ENCODE measurements around the gene USH2A.

DNA sequence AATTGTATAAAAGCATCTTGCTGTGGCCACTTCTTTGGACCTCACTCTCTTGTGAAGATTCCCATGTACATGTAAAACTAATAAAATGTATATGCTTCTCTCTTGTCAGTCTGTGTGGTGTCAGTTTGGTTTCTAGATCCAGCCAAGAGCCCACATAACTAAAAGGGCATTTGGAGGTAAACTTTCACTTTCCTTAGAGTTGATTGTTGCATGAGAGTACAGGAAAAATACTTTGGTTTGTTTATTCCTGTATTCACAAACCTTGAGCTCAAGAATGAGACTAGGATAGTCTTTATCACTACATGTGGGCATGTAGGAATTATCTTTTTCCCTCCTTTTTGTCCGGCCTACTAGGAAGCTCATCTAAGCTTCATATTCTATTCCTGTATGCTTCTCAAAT is 805.3 kb downstream of the USH2A start:
- TF ChIP-seq, protein P1, sequence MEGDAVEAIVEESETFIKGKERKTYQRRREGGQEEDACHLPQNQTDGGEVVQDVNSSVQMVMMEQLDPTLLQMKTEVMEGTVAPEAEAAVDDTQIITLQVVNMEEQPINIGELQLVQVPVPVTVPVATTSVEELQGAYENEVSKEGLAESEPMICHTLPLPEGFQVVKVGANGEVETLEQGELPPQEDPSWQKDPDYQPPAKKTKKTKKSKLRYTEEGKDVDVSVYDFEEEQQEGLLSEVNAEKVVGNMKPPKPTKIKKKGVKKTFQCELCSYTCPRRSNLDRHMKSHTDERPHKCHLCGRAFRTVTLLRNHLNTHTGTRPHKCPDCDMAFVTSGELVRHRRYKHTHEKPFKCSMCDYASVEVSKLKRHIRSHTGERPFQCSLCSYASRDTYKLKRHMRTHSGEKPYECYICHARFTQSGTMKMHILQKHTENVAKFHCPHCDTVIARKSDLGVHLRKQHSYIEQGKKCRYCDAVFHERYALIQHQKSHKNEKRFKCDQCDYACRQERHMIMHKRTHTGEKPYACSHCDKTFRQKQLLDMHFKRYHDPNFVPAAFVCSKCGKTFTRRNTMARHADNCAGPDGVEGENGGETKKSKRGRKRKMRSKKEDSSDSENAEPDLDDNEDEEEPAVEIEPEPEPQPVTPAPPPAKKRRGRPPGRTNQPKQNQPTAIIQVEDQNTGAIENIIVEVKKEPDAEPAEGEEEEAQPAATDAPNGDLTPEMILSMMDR (IDR thresholded peaks at IDR 0.05; ENCODE audit: insufficient read depth, low read length, poor library complexity, severe bottlenecking), result no peak
- no peak for TF ChIP-seq EZH2phosphoT487 (conservative IDR thresholded peaks at IDR 0.05; ENCODE audit: low read length)

All from SU-DHL-6 (cell line).